Measurements from ENCODE around the gene MORN1. TPM values are rescaled to one million over a fixed set of nuclear protein-coding genes. Genes with fewer than 3 reads are reported as not detected.

MORN1 gene
- total and polyA plus RNA-seq, 9 donors: 4.3 to 9.3 (median 7.5) TPM

GRCh38 chr1:2287649-2288048 lies 103.7 kb downstream of the MORN1 start:
- Histone ChIP-seq H3K36me3 (ENCODE audit: control insufficient read depth, insufficient read depth, low read length) (peaks cover 7% of the 10 kb centered on the region), H3K4me1 (ENCODE audit: control insufficient read depth, insufficient read depth, low read length) (peaks cover 65% of the 10 kb centered on the region), H3K27ac (ENCODE audit: low read length) (no peak overlapping the region), H3K9me3 (replicated peaks; ENCODE audit: control insufficient read depth, low read depth, low read length) (no peaks in the 10 kb centered on the region), H3K27me3 (ENCODE audit: control insufficient read depth, insufficient read depth, low read length) (no peaks in the 10 kb centered on the region), H3K4me3 (ENCODE audit: low read length) (no peak overlapping the region)
- no peak for DNase-seq
- 94% methylated on average over 13 of the region's 14 CpGs for WGBS (ENCODE audit: insufficient coverage)

DNA sequence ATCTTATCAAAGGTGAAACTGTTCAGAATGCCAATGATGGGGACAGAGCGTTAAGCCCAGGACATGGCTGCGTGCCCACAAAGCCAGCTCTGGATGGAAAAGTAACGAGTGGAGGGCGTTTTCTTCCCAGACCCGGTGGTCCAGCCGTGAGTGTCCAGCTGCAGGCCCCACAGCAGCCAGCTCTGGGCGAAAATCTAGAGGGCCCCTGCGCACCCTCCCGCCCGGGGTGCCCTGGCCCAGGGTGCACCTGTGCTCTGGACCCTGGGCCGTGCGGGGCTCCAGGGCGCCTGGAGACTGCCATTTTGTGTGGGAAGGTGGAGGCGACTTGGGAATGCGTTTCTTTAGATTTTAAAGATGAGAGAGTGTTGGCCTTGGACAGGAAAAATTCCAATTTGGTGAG lies 104.4 kb downstream of the MORN1 start:
- 82% methylated on average over 15 of the region's 15 CpGs for WGBS (ENCODE audit: insufficient coverage)
- DNase-seq: no peak
- no peaks in the 10 kb centered on the region for H3K9me3 ChIP-seq (replicated peaks; ENCODE audit: control insufficient read depth, low read depth, low read length)

DNA sequence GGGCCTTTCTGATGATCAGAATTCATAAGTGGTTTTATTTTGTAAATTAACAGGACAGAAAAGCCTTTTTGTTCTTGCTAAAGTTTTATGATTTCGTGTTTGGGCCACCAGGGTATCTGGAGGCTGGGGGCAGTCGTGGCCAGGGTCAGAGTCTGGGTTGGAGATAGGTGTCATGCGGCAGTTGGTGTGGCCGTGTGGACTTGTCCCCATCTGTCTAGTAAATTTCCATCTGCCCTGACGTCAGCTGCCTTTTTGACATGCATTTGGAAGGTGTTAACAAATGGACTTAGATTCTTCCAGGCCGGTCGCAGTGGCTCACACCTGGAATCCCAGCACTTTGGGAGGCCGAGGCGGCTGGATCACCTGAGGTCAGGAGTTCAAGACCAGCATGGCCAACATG lies 106.4 kb downstream of the MORN1 start:
- Histone ChIP-seq H3K4me1 (ENCODE audit: control insufficient read depth, insufficient read depth, low read length) (peaks cover 41% of the 10 kb centered on the region), H3K9me3 (replicated peaks; ENCODE audit: control insufficient read depth, low read depth, low read length) (no peaks in the 10 kb centered on the region), H3K27me3 (ENCODE audit: control insufficient read depth, insufficient read depth, low read length) (no peaks in the 10 kb centered on the region), H3K36me3 (ENCODE audit: control insufficient read depth, insufficient read depth, low read length) (peaks cover 4% of the 10 kb centered on the region), H3K27ac (ENCODE audit: low read length) (peak overlapping the region; percentile 13), H3K4me3 (ENCODE audit: low read length) (no peak overlapping the region)
- no peak for DNase-seq
- 73% methylated on average over 6 of the region's 9 CpGs for WGBS (ENCODE audit: insufficient coverage)

More for the DNA sequence above, 104.4 kb downstream of the MORN1 start:
- H3K4me3 ChIP-seq (ENCODE audit: low read length): no peak overlapping the region
- no peaks in the 10 kb centered on the region for H3K27me3 ChIP-seq (ENCODE audit: control insufficient read depth, insufficient read depth, low read length)
- H3K27ac ChIP-seq (ENCODE audit: low read length): no peak overlapping the region
- H3K4me1 ChIP-seq (ENCODE audit: control insufficient read depth, insufficient read depth, low read length): peaks cover 60% of the 10 kb centered on the region
- H3K36me3 ChIP-seq (ENCODE audit: control insufficient read depth, insufficient read depth, low read length): peaks cover 4% of the 10 kb centered on the region

DNA sequence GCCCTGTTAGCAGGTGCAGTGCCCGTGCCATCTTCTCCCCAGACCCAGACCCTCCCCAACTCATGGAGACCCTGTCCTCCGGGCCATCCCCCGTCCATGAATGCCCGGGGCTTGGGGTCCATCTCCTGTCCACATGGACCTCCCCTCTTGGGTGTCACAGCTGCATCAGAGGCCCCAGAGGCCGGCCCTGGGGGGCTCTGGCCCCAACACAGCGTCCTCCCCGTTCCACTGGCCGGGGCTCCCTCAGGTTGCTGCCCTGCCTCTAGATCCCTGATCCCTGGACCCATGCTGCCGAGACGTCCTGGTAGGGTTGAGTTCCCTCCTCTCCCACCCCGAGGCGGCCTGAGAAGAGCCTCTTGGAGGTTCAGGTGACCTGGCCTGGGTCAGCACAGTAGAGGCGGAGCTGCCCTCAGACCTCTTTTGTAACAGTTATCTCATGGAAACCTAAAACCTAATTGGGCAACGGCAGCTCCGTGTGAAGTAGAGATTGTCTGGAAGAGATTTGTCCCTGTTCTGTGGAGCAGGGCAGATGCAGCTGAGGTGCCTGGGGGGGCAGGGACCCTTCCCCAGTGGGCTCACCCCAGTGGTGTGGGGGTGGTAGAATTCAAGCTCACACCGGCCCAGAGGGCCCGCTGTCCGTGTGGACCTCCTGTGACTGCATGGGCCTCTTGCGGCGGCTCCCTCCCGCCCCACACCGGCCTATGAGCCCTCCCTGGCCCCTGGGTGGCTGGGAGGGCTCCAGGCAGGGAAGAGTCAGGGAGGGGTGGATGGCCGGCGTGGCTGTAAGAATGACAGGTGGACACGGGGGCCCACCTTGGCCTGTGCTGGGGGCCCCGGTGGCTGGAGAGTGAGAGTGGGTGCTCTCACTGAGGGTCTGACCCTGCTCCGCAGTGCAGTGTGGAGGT lies 107.1 kb downstream of the MORN1 start:
- DNase-seq: no peak
- H3K4me3 ChIP-seq (ENCODE audit: low read length): no peak overlapping the region
- H3K36me3 ChIP-seq (ENCODE audit: control insufficient read depth, insufficient read depth, low read length): peaks cover 4% of the 10 kb centered on the region
- 64% methylated on average over 14 of the region's 27 CpGs for WGBS (ENCODE audit: insufficient coverage)
- no peaks in the 10 kb centered on the region for H3K9me3 ChIP-seq (replicated peaks; ENCODE audit: control insufficient read depth, low read depth, low read length)
- H3K4me1 ChIP-seq (ENCODE audit: control insufficient read depth, insufficient read depth, low read length): peaks cover 42% of the 10 kb centered on the region
- H3K27me3 ChIP-seq (ENCODE audit: control insufficient read depth, insufficient read depth, low read length): no peaks in the 10 kb centered on the region
- H3K27ac ChIP-seq (ENCODE audit: low read length): peak overlapping the region; percentile 55

DNA sequence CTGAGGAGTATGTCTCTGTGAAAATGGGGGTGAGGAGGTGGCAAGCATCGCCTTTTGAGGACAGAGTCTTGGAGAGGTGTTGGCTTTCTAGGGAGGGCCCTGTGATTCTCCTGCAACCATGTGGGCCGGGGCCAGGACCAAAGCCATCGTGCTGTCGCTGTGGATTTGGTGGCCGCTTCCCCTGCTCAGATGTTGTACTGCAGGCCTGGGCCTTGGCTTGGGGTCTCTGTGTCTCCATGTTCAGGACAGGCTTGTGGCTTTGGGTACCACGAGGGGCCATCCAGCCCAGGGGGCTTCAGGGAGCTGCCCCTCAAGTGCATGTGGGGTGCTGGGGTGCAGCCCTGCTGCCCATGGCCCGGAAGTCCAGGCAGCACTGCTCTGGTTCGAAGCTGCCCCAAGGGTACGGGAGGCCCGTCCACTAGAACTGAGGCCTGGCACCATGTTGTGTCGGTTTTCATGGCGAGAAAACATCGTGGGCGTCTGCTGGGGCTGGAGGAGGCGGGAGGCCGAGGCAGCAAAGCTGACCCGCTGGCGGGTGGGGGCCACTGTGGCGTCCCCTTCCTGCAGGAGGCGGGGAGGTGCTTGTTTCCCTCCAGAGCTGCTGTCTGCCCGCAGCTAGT lies 107.9 kb downstream of the MORN1 start:
- 77% methylated on average over 20 of the region's 21 CpGs for WGBS (ENCODE audit: insufficient coverage)
- H3K4me3 ChIP-seq (ENCODE audit: low read length): no peak overlapping the region
- H3K4me1 ChIP-seq (ENCODE audit: control insufficient read depth, insufficient read depth, low read length): peaks cover 42% of the 10 kb centered on the region
- DNase-seq: no peak
- H3K27ac ChIP-seq (ENCODE audit: low read length): no peak overlapping the region
- no peaks in the 10 kb centered on the region for H3K27me3 ChIP-seq (ENCODE audit: control insufficient read depth, insufficient read depth, low read length)
- H3K36me3 ChIP-seq (ENCODE audit: control insufficient read depth, insufficient read depth, low read length): peaks cover 4% of the 10 kb centered on the region
- no peaks in the 10 kb centered on the region for H3K9me3 ChIP-seq (replicated peaks; ENCODE audit: control insufficient read depth, low read depth, low read length)

DNA sequence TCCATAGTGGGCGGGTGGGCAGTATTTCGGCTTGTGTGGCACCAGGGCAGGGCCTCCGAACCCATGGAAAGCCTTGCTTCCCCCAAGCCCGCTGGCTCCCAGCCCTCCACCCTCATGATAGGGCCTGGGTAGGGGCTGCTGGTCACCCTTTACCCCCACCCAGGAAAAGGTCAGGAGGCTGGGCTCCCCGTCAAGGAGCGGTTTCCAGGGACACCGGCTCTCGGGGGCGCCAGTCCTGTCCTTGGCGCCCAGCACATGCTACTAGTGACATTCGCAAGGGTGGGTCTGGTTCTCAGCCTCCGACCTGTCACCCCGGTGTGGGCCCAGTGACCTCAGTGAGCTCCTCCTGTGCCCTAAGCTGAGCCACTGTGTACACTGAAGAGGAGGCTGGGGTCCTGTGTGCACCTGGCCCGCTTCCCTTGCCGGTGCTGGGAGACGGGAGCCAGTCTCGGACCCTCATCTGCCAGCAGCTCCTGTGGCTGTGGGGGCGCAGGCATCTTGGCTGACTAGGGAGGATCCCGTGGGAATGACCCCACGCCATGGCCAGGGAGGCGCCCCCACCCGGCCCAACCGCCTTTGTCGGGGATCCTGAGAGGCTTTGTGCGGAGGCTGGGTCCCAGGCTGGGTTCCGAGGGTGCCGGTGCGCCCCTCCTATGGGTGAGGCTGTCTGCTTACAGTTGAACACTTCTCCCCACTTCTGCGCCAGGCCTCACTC lies 108.6 kb downstream of the MORN1 start:
- no peak for DNase-seq
- peaks cover 47% of the 10 kb centered on the region for H3K4me1 ChIP-seq (ENCODE audit: control insufficient read depth, insufficient read depth, low read length)
- 86% methylated on average over 21 of the region's 29 CpGs for WGBS (ENCODE audit: insufficient coverage)
- no peaks in the 10 kb centered on the region for H3K27me3 ChIP-seq (ENCODE audit: control insufficient read depth, insufficient read depth, low read length)
- no peak overlapping the region for H3K27ac ChIP-seq (ENCODE audit: low read length)
- no peak overlapping the region for H3K4me3 ChIP-seq (ENCODE audit: low read length)
- no peaks in the 10 kb centered on the region for H3K9me3 ChIP-seq (replicated peaks; ENCODE audit: control insufficient read depth, low read depth, low read length)
- H3K36me3 ChIP-seq (ENCODE audit: control insufficient read depth, insufficient read depth, low read length): peaks cover 5% of the 10 kb centered on the region

DNA sequence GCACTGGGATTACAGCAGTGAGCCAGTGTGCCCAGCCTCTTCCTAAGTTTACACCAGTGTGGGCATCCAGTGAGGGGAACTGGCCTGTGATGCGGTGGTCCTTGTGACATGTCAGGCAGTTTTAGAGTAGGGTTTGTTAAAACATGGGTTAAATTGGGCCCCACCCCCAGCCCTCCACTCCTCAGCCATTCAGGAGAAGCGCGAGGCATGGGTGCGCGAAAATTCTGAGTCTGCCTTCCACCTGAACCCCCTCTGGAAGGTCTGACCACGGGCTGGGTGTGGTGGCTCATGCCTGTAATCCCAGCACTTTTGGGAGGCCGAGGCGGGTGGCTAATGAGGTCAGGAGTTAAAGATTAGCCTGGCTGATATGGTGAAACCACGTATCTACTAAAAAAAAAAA lies 111.5 kb downstream of the MORN1 start:
- Histone ChIP-seq H3K4me1 (ENCODE audit: control insufficient read depth, insufficient read depth, low read length) (peaks cover 71% of the 10 kb centered on the region), H3K36me3 (ENCODE audit: control insufficient read depth, insufficient read depth, low read length) (peaks cover 6% of the 10 kb centered on the region), H3K27ac (ENCODE audit: low read length) (peak overlapping the region; percentile 90), H3K4me3 (ENCODE audit: low read length) (no peak overlapping the region), H3K27me3 (ENCODE audit: control insufficient read depth, insufficient read depth, low read length) (no peaks in the 10 kb centered on the region), H3K9me3 (replicated peaks; ENCODE audit: control insufficient read depth, low read depth, low read length) (no peaks in the 10 kb centered on the region)
- WGBS (ENCODE audit: insufficient coverage): no CpG with 5 or more reads among the region's 9 CpGs
- DNase-seq: no peak

- H3K9me3 ChIP-seq (replicated peaks; ENCODE audit: control insufficient read depth, low read depth, low read length): no peaks in the 10 kb centered on the region
- H3K27ac ChIP-seq (ENCODE audit: low read length): peak overlapping the region; percentile 90
- peak; percentile 98 for DNase-seq
- peaks cover 6% of the 10 kb centered on the region for H3K36me3 ChIP-seq (ENCODE audit: control insufficient read depth, insufficient read depth, low read length)
- peaks cover 71% of the 10 kb centered on the region for H3K4me1 ChIP-seq (ENCODE audit: control insufficient read depth, insufficient read depth, low read length)
- no peak overlapping the region for H3K4me3 ChIP-seq (ENCODE audit: low read length)
- H3K27me3 ChIP-seq (ENCODE audit: control insufficient read depth, insufficient read depth, low read length): no peaks in the 10 kb centered on the region
- WGBS (ENCODE audit: insufficient coverage): 0% methylated on average over 4 of the region's 13 CpGs
Observed at GRCh38 chr1:2279210-2279639, 112.1 kb downstream of the MORN1 start.

GRCh38 chr1:2278591-2279209 lies 112.7 kb downstream of the MORN1 start:
- WGBS (ENCODE audit: insufficient coverage): 16% methylated on average over 11 of the region's 16 CpGs
- Histone ChIP-seq H3K9me3 (replicated peaks; ENCODE audit: control insufficient read depth, low read depth, low read length) (no peaks in the 10 kb centered on the region), H3K27me3 (ENCODE audit: control insufficient read depth, insufficient read depth, low read length) (no peaks in the 10 kb centered on the region), H3K27ac (ENCODE audit: low read length) (peak overlapping the region; percentile 90), H3K4me1 (ENCODE audit: control insufficient read depth, insufficient read depth, low read length) (peaks cover 71% of the 10 kb centered on the region), H3K36me3 (ENCODE audit: control insufficient read depth, insufficient read depth, low read length) (peaks cover 6% of the 10 kb centered on the region), H3K4me3 (ENCODE audit: low read length) (no peak overlapping the region)
- DNase-seq: no peak
